Activated CD8-positive, alpha-beta memory T cell treated with anti-CD3 and anti-CD28 coated beads, Interleukin-2, amount 50 U/mL, for 48 hours (primary cell): Measurements from ENCODE around the gene PEX13.
A peak's percentile ranks its signal among the peaks of the same experiment; 100 is the strongest.
"Not testable (repeated sequence)": the region's sequence is repeated elsewhere in the genome, so short reads cannot be mapped to it uniquely, and the experiment has no call there.

Source experiments
- DNase-seq: peaks from one replicate; pipeline ENCODE4 v3.0.0-alpha.2; 2020

PEX13 gene

GRCh38 chr2:61011678-61012077 lies 5.8 kb upstream of the PEX13 start:
- DNase-seq: no peak

DNA sequence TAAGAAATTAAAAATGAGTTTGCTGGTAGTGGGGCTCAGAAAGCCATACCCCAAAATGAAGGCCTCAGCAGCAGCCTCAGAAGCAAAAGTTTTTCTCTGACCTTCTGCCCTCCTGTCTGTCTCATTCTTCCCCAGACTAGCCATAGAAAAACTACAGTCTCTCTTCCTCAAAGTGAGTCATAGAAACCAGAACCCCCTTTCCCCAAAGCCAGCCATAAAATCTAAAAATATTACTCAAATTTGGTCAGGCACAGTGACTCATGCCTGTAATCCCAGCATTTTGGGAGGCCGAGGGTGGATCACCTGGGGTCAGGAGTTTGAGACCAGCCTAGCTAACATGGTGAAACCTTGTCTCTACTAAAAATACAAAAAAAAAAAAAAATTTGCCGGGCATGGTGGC lies 5.2 kb upstream of the PEX13 start:
- DNase-seq: not testable (repeated sequence)

DNA sequence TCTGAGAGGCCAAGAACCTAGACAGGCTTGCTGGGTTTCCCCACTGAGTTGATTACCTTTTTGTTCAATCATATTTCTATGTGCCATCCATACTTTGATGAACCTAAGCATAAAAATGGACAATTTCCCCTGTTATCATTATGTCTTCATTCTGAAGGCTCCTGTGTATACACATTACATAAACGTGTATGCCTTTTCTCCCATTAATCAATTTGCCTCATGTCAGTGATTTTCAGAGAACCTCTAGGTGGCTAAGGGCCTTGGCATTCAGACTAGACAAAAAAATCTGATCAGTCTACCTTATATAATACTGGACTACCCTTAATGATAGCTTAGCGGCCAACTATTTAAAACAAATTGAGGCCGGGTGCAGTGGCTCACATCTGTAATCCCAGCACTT lies 4.1 kb upstream of the PEX13 start:
- DNase-seq: no peak

DNA sequence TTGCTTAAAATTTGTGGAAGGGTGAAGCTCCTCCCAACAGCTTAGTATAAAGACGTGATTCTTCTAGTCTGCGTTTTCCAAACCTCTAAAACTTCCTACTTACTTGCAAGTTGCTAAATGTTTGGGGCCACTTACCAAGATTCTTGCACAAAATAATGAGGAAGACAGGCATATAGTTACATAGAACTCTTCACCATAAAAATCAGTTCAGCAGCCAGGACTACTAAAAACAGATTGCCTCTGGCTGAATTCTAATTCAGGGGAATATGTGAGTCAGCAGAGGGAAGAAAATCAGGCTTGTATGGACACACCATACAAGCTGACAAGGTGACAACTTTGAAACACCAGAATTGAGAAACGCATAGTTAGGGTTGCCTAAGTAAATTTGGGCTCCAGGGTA lies 2.8 kb upstream of the PEX13 start:
- no peak for DNase-seq

DNA sequence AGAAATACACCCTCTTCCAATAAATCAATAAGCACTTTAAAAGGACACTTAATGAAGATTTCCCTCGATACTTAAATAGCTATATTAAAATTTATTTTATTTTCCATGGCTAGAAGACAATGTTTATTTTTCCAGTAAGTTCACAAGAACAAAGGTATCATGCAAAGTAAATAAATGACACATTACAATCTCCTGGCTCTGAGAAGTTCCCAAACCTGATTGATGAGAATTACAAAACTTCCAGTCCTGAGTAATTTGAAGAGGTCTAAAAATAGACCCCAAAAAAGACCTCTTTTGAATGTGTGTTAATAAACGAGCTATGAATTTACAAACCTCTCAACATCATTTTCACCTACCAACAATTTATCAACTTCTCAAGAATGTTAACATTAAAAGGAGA lies 1.5 kb upstream of the PEX13 start:
- DNase-seq: no peak

DNA sequence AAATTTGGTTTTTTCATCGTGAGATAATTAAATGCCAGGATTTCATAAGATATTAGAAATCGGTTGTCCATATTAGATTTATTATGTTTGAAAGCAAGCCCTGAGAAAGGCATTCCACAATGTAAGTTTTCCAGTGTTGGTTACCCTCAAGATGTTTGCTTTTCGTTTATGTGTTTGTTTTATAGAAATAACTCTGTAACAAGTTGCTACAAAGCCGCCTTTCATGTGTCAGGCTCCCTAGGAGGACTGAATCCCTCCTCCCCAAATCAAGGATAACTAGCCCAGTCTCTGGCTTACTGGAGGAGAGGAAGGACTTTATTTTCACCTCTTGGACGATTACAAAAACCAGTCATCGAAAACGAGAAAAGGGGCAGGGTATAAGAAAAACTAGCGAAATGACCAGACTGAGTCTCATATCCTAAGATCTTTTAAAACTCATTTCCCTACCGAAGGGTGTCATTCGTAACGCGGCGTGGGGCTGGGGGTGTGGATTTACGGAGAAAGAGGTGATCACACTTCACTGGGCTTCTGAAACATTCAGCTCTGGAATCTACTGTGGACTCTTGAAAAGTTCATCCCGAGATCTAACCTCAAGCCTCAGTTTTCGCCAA lies 1.0 kb upstream of the PEX13 start:
- DNase-seq: peak; percentile 71

- peak; percentile 88 for DNase-seq
Measured at GRCh38 chr2:61017003-61017555, 441 bp upstream of the PEX13 start.

DNA sequence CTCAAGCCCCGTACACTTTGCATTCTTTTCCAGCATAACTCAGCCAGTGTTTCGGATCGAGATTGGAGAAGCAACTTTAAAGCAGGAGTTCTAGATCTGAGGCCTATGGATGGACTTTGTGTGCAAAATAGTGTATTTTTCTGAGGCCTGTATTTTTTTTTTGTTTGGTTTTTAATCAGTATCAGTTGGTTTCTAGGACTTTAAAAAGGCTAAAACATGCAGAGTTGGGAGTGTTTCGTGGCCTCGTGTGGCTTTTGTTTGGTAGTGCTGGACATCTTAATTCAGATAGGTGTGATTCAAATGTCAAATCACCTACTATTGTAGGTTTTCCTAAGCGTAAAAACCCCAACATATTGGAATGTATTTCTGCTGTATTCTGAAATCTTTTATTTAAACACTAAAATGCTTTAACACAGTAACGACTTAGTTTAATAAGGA lies 817 bp downstream of the PEX13 start:
- DNase-seq: no peak

DNA sequence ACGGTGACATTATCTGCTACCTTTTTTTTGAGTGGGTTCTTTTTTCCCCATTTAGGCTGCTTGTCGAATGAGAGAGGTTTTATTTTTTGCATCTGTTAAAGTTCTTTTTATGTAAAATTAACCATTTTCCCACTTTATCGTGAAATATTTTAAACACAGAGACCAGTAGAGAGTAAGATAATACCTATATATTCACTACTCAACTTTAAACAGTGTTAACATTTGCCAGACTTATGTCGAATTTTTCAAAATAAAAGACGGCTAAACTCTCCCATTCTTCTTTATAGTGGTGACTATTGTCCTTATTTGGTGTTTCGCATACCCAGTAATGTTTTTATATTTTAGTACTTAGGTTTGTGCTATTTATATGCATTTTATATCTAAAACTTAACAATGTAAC lies 1.3 kb downstream of the PEX13 start:
- no peak for DNase-seq

- no peak for DNase-seq
Measured at GRCh38 chr2:61021228-61021660, 3.7 kb downstream of the PEX13 start.

DNA sequence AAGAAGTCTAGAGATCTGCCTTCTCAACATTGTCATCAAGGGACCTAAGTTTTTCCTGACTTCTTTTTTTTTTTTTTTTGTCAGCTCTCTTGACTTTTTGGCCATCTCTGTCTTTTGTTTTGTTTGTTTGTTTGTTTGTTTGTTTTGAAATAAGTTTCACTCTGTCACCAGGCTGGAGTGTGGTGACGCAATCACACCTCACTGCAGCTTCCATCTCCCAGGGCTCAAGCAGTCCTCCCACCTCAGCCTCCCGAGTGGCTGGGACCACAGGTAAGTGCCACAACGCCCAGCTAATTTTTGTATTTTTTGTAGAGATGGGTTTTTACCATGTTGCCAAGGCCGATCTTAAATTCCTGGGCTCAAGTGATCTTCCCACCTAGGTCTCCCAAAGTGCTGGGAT lies 6.2 kb downstream of the PEX13 start:
- DNase-seq: no peak

- no peak for DNase-seq
Measured at GRCh38 chr2:61029533-61029932, 12.0 kb downstream of the PEX13 start.

GRCh38 chr2:61034592-61034991 lies 17.1 kb downstream of the PEX13 start:
- DNase-seq: not testable (repeated sequence)

- not testable (repeated sequence) for DNase-seq
Measured at GRCh38 chr2:61036643-61037042, 19.1 kb downstream of the PEX13 start.

- no peak for DNase-seq
Measured at GRCh38 chr2:61042807-61043206, 25.3 kb downstream of the PEX13 start.

DNA sequence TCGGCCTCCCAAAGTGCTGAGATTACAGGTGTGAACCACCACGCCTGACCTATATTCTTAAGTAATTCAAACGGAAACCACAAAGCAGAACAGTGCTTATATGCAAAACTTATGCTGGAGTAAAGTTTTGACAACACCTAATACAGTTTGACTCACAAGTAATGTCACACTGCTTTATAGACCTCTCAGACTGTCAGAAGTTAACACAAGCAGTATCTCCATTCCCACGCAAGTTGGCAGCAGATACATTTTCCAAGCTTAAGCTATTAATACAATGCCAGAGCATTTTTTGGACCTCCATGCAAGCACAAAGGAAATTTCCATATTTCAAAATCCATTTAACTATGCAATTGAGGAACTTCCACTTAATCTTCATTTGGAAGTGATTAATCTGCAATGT lies 27.1 kb downstream of the PEX13 start:
- no peak for DNase-seq

DNA sequence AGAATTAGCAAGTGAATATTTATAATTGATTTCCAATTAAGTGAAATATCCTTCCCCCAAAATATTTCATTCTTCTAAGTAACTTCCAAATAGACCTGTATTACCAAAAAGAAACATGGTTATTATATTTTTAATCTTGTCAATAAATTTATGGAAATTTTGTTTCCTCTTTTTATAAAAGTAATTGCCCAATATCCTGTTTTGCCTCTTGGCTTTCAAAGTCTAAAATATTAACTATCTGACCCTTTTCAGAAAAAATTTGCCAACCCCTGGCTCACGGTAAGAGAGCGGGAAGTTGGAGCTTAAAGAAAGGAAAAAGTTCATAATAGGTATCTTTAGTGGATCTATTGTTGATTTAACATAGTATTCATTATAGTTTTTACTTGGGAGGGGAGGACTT lies 27.7 kb downstream of the PEX13 start:
- no peak for DNase-seq

DNA sequence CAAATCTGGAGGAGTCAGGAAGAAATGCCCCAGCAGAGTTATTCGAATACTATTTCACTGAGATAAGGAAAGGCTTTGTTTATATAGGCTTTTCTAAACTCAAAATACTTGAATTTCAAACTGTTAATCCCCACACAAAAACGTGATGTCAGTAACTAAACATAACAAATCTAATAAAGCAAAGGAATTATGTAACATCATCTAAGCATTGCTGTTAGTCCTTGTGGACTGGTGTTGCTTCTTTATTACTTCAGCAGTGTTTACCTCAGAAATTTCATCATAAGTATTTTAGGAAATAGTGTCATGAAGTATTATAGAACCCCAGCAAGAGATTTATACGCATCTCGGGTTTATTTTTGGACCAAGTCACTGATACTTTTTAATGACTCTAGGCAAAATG lies 28.5 kb downstream of the PEX13 start:
- no peak for DNase-seq

- no peak for DNase-seq
Measured at GRCh38 chr2:61055557-61055956, 38.0 kb downstream of the PEX13 start.

- no peak for DNase-seq
Measured at GRCh38 chr2:61057562-61057961, 40.0 kb downstream of the PEX13 start.

DNA sequence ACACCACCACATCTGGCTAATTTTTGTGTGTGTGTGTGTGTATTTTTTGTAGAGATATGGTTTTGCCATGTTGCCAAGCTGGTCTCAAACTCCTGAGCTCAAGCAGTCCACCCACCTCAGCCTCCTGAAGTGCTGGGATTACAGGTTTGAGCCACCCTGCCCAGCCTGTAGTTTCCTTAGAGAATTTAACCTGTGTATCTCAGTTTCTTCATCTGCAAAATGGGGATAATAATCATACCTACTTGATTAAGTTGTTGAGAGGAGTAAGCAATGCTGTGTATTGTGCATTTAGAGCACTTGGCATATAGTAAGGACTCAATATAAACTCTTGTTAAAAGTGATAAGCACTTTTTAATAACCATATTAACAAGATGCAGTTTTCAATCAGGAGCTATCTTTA lies 41.9 kb downstream of the PEX13 start:
- no peak for DNase-seq

DNA sequence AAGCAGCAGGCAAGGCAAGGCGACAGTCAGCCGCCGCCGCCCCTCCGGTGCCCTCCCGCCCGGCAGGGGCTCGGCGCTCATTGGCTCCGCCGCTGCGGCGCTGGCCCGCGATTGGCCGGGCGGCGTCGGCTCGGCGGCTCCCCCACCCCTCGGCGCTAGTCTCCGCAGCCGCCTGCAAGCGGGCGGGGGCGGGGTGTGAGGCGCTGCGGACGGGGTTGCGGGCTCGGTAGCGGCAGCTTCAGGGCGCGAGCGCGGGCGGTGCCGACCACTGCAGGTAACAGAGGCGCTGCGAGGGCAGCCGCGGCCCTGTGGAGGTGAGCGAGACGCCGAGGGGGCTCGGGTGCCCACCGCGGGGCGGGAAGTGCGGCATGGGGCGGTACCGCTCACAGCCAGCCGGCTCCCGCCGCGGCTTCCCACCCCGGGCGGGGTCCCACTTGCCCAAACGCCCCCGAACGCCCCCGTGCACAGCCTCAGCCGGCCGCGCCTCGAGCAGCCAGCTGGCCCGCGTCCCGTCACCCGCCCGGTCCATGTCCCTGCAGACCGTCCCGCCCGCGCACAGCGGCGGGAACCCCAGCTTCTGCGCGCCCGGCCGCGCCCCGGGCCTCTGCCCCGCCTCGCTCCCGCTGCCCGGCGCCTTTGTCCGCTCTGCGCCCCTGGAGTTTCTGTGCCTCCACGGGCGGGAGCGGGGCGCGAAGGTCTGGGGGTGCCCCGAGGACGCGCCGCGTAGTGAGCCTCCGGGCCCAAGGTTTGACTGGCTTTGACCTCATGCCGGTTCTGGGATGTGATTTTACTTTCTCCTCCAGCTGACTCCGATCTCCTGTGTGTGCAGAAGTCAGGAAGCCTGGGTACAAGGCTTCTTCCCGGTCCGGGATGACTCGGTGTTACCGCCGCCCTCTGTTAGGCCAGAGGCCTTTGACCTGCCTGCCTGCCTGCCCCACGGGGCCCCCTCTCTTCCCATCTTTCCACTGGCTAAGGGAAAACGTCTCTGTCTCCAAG lies 48.5 kb downstream of the PEX13 start, which contains the start of gene SANBR:
Gene SANBR (plus strand): TSS at position 158 of the 996 bp plus-strand sequence. CDS start 4,480 bp downstream, outside the sequence.
- DNase-seq: peak; percentile 91

GRCh38 chr2:61074100-61074499 lies 56.6 kb downstream of the PEX13 start:
- DNase-seq: no peak

GRCh38 chr2:61085883-61086282 lies 68.4 kb downstream of the PEX13 start:
- no peak for DNase-seq
